ENCODE results near the gene ESPNL.

The ESPNL gene

DNA sequence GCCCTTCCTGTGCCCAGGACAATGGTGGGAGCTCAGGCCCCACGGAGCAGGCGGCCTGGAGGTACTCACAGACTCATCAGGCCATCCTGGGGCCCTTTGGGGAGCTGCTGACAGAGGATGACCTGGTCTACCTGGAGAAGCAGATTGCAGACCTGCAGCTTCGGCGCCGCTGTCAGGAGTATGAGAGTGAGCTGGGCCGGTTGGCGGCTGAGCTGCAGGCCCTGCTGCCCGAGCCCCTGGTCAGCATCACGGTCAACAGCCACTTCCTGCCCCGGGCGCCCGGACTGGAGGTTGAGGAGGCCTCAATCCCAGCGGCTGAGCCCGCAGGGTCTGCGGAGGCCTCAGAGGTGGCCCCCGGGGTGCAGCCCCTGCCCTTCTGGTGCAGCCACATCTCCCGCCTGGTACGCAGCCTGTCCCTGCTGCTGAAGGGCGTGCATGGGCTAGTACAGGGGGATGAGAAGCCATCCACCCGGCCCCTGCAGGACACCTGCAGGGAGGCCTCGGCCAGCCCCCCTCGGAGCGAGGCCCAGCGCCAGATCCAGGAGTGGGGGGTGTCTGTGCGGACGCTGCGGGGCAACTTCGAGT lies 30.1 kb downstream of the ESPNL start:
- no peak for DNase-seq

DNA sequence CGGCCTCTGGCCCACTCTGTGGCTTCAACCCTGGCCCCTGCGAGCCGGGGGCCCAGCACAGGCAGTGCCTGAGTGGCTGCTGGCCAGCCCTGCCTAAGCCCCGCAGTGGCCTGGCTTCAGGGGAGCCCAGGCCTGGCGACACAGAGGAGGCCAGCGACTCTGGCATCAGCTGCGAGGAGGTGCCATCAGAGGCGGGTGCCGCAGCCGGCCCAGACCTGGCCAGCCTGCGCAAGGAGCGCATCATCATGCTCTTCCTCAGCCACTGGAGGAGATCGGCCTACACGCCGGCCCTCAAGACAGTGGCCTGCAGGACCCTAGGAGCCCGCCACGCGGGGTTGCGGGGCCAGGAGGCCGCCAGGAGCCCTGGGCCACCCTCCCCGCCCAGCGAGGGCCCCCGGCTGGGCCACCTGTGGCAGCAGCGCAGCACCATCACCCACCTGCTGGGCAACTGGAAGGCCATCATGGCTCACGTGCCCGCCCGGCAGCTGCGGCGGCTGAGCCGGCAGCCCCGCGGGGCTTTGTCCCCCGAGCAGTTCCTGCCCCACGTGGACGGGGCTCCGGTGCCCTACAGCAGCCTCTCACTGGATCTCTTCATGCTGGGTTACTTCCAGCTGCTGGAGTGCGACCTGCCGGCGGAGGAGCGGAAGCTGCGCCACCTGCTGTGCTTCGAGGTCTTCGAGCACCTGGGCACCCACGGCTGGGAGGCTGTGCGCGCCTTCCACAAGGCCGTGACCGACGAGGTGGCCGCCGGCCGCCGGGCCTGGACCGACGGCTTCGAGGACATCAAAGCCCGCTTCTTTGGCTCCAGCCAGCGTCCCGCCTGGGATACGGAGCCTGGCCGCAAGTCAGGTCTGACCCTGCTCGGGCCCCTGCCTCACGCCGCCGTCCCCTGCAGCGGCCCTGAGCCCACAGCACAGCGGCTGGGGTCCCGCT lies 30.8 kb downstream of the ESPNL start:
- no peak for DNase-seq

DNA sequence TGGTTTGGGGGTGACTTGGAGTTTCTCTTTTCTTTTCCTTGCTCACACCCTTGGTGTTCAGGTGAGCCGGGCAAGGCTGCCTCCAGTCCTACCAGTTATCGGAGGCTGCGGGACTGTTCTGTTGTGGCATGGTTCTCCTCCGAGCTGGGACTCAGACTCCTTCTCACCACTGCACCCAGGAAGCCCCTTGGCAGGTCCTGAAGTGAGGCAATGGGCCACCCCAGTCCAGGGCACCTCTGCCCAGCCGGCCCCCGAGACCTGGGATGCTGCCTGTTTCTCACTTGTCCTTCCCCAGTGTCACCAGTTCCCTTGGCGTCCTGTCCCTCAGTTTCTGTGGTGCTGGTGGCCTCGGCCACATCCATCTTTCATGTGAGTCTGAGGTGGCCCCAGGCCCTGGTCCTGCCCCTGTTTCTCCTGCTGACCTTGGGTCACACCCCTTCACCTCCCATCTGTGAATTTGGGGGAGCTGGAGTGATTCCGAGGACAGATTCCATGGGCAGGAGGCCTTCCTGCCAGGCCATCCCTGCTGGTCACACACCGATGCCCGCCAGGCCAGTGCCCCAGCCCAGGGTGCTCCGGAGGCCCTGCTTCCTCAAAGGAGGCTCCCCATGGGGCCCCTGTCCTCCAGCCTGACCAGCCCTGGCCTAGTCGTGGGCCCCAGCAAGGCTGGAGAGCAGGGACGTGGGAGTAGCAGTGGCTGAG lies 31.8 kb downstream of the ESPNL start:
- DNase-seq, result no peak

DNA sequence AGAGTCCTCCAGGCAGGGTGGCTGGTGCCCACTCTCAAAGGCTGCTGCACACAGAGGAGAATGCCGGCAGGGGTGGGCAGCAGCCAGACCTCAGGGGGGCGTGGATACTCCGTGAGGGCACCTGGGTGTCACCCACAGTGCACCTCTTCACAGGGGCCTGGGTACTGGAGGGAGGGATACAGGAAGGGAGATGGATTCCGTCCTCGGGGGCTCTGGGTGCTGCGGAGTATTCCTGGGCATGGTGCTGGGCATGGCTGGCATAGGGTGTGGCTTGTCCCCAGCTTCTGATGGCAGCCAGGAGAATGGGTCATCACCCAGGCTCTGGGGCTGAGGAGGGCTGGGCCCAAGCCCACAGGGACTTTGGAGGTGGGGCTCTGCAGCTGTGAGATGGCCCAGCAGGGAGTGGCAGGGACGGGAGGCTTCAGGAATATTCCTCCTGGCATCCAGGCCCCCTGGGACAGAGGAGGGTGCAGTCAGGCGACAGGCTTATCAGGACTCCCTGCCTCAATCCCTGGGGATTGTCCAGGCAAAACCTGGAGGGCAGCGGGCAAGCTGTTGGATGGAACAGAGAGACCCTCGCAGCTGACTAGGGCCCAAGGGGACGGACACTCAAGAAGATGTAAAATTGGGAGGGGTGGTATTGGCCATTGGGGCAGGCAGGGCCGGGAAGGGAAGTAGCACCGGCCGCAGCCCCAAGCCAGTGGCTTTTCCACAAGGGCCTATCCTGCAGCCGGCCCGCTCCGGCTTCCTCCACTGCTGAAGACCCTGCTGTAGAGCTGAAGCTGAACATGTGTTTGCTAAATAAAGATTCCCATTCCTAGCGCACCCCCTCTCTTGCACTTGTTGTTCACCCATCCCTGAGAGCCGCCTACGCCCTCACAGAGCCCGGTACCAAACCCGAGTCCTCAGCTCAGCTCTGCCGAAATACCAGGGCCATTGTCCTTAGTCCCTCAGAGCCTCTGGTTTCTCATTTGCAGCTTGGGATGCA lies 32.6 kb downstream of the ESPNL start:
- no peak for DNase-seq

DNA sequence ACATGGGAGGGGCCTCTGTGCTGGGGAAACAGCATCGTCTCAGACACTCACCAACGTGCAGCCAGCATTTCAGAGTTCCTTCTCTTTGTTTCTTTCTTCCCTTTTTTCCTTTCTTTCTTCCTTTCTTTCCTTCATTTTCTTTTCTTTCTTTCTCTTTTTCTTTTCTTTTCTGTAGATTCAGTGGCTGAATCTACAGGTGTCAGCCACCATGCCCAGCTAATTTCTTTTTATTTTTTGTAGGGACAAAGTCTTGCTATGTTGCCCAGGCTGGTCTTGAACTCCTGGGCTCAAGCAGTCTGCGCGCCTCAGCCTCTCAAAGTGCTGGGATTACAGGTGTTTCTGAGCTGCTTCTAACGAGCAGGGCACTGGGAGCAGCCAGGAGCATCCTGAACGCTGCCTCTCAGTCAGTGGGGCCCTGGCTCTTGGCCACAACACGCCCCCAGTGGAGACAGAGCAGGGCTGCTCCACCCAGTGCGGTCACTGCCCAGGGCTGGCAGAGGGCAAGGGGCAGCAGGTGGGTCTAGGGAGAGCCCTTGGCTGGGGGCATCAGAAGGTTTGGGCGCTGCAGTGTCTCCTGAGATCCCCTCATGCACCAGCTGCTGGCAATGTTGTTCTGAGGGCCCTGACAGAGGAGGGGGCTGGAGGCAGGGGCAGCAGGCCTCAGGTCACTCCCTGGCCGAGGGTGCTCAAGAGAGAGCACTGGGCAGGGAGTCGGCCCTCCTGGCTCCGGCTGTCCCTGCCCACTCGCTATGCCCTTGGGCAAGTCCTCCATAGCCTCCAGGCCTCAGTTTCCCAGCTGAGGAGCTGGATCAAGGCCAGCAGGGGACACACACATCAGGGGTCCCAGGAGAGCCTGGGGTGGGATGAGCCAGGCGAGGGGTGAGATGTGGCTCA lies 33.6 kb downstream of the ESPNL start:
- no peak for DNase-seq

DNA sequence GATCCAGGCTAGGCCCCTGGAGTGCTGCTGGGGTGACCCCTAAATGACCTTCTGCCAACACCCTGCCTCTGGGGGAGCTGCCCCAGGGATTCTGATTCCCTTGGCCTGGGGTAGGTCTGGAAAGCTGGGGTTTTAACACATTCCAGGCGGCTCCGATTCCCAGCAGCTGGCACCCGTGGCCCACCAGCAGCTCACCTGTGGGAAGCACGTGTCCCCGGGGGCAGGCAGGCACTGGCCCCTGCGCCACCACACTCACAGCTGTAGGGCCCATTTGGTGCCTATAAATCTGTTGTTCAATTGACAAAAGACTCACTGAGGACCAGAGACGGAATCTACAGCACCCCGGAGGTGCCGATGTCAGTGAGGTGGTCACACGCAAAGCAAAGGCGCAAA lies 34.2 kb downstream of the ESPNL start:
- DNase-seq, result no peak

DNA sequence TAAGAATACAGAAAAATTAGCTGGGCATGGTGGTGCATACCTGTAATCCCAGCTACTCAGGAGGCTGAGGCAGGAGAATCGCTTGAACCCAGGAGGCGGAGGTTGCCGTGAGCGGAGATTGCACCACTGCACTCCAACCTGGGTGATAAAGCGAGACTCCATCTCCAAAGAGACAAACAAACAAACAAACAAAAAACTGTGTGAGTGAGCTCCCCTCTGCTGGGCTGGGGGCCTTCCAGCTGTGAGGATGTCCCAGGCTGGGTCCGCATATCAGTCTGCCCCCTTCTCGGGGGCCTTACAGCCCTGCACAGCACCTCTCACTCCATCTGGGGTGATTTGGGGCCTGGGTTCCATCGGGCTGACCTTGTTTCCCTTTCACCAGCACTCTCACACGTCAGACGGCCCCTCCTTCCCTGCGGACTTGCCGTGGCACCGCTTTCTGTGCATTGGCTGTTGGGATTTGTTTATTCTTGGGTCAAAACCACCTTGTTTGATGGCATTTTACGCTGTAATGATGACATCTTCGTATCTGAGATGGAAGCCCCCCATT lies 35.5 kb downstream of the ESPNL start:
- DNase-seq, result no peak

DNA sequence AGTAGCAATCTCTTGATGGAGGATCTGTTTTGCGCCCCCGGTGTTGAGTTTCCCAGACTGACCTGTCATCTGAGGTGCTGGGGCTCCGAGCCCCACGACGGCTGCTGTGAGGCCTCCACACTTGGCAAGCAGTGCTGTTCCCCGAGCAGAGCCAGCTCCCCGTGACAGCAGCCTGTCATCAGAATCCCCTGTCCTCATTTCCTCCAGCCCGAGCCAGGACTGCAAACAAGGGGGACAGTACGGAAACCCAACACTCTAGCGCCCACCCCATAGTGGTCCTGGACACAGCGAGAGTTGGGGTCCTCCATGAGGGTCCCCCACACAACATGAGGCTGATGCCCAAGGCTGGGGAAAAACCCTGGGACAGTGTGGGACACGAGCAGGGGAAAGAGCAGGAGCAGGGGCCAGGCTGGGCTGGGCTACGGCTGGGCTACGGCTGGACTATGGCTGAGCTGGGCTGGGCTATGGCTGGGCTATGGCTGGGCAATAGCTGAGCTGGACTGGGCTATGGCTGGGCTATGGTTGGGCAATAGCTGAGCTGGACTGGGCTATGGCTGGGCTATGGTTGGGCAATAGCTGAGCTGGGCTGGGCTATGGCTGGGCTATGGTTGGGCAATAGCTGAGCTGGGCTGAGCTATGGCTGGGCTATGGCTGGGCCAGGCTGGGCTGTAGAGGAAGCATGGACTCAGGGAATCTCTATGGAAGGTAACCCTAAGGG lies 36.8 kb downstream of the ESPNL start:
- no peak for DNase-seq

DNA sequence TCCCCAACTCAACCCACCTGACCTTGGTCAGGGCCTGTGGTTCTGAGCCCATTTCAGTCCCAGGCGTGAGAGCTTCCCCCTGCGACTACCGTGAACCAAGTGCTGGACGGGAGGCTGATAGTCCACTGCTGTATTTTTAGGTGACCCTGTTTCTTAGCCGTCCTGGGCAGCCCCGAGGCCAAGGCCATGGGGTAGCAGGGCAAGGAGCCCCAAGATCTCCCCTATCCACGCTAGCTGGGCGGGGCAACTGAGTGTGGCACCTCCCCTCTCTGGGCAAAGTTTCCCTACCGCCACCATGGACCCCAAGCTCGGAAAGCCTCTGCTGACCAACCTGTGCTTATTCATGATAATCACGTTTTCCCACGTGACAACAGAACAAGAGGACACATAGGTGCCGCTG lies 37.7 kb downstream of the ESPNL start:
- DNase-seq, result no peak

DNA sequence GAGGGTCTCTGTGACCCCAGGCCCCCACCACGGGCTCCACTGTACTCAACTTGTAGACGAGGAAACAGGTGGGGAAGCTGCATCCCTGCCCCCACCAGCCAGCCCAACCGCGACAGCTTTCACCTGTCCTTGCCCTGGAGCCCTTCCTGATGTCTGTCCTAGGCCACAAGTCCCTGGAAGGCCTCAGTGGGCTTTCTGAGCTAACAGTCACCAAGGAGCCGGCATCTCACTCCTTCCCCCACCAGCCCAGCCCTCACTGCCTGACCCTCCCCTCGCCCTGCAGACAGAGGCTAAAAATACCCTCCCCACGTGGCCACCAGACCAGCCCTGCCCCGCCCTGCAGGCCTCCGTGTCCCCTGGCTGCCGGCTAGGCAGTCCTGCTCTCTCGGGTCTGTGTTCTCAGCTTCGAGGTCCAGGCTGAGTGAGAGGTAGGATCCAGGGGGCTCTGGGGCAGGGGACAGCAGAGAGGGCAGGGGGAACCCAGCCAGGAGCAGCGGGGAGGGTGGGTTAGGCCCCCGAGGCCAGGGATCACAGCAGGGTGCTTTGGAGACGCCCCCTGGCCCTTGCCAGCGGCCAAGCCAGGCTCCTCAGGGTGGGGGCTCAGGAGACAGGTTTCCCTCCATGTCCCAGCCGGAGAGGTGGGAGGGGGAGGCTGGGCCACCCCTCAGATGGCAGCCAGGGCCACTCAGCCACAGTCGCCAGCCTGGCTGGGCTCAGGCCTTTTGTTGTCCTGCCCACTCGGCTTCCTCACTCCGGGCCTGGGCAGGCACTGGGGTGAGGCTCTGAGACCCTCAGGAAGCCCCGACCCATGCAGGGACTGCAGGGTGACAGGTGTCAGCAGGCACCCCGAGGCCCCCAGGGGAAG lies 38.4 kb downstream of the ESPNL start, which contains the start of gene KLHL30:
KLHL30 (plus strand) TSS at position 338 of the 865 bp plus-strand sequence. CDS start 2,087 bp downstream, outside the sequence.
- no peak for DNase-seq

DNA sequence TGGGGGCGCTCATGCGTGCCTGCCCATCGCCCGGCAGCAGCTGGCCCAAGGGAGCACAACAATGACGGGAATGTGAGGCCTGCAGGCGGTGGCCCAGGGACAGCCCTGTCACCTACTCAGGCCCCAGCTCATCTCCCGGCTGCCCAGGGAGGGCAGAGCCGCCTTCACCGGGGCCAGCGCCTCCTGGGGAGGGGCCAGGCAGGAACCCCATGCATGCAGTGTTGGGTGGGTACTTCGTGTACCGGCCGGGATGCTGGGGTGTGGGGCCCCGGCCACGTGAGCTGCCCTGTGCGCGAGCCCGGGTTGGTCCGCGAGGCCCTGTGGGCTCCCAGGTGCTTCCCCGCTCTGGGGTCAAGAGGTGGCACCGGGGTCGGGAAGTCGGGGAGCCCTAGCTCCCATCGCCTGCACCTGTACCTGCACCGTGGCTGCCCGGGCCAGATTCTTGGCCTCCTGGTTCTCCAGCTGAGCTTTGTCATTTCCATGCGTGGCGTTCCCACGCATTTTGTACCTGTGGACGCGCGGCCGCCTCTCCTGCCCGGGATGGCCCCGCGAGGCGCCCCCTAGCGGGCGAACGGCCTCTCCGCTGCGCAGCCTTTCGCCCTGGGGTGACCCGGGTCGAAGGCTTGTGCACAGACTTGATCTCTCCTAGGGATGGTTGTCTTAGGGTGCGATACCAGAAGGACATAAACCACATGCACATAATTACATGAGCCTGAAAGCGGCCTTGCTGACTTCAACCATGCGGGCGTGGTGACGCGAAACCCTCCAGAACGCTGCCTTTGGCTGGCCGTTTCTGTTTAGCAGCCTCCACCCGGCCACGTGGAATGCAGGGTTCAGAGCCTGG lies 39.3 kb downstream of the ESPNL start:
- DNase-seq, result peak; percentile 18

DNA sequence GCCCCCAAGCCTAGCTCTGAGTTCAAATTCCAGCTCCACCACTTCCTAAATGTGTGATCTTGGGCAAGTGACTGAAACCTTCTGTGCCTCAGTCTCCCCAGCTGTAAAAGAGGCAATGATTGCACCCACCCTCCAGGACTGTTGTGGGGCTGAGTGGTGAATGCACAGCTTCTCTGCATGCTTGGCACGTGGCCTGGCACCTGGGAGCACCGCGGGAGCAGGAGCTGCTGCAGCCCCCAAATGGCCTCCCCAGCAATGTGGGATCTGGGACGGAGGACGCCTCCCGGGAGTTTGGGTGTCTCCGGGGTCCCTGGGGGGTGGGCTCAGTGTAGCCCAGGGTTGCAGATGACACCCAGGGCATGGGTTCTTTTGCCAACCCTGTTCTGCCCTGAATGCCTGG lies 39.9 kb downstream of the ESPNL start:
- DNase-seq, result no peak

DNA sequence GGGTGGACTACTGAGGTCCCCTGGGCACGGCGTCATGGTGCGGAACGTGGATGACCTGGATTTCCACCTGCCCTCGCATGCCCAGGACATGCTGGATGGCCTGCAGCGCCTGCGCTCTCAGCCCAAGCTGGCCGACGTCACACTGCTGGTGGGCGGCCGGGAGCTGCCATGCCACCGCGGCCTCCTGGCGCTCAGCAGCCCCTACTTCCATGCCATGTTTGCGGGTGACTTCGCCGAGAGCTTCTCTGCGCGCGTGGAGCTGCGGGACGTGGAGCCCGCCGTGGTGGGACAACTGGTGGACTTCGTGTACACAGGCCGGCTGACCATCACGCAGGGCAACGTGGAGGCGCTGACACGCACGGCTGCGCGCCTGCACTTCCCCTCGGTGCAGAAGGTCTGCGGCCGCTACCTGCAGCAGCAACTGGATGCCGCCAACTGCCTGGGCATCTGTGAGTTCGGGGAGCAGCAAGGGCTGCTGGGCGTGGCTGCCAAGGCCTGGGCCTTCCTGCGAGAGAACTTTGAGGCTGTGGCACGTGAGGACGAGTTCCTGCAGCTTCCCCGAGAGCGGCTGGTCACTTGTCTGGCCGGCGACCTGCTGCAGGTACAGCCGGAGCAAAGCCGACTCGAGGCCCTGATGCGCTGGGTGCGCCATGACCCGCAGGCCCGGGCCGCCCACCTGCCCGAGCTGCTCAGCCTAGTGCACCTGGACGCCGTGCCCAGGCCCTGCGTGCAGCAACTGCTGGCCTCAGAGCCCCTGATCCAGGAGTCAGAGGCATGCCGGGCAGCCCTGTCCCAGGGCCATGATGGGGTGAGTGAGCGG lies 40.8 kb downstream of the ESPNL start:
- DNase-seq, result no peak

DNA sequence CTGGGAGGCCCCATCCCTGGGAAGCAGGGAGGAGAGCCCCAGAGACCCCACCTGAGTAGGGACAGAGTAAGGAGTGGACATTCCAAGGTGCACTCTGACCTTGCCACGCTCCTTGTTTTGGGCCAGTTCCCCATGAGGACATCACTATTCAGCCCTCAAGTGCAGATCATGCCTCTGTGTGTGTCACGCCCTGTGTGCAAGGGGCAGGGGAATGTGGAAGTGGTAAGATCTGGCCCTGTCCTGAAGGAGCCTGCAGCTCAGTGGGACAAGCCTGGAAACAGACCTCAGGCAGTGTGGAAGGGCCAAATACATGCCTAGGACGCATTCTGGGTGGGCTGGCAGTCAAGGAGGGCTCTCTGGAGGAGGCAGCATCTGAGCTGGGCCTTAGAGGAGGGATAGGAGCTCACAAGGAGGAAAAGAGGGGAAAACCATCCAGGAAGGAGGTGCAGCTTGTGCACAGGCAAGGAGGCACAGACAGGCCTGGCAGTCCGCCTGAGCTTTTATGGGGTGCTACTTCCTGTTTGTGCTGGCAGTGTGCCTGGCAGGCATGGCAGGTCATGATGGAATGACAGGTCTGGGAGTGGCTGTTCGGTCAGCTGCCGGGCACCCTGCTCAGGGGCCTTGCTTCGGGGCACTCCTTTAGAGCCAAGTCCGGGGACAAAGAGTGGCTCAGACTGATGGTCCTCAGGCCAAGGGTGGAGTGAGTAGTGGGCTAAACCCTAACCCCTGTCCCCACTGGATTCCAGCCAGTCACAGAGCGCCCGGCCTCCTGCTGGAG lies 41.6 kb downstream of the ESPNL start:
- no peak for DNase-seq

DNA sequence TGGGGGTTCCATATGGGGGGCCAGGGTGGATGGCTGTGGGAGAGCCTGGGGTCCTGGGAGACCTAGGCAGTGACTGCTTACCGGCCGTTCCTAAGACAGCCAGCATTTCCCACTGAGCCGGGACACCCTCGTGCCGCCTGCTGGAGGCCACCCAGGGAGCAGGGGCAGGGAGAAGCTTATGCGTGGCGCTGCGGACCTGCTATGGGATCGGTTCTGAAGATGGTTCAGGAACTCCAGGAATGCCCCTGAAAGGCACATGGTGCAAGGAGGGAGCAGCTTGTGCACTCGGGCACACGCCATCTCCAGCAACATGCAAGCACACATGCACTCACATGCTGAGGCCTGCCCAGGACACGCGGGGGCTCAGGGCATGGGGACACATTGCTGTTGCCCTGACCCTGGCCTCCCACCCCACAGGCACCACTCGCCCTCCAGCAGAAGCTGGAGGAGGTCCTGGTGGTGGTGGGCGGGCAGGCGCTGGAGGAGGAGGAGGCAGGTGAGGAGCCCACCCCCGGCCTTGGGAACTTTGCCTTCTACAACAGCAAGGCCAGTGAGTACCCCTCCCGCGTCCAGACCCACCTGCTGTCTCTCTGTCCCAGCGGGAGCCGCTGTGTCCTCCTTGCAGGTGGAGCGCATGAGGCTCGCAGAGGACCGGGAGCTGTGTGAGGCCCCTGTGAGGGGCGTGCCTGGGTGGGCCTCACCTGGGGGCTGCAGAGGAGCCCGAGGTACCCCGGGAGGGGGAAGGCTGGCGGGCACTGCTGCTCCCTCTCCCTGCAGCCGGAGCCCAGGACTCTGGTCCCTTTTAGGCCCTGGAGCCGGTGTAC lies 42.5 kb downstream of the ESPNL start:
- no peak for DNase-seq
